ENCODE results near the gene HYI.

The HYI gene

GRCh38 chr1:43402089-43402865, 51.5 kb downstream of the HYI start:
- no peak for DNase-seq

All from amygdala (tissue), 56 donors.